ENCODE results near the gene GCDH. TPM values are rescaled to one million over a fixed set of nuclear protein-coding genes. Genes with fewer than 3 reads are reported as not detected.

GCDH gene
- total RNA-seq, 2 donors from 2014 or later: 21.1 to 39.2 TPM

DNA sequence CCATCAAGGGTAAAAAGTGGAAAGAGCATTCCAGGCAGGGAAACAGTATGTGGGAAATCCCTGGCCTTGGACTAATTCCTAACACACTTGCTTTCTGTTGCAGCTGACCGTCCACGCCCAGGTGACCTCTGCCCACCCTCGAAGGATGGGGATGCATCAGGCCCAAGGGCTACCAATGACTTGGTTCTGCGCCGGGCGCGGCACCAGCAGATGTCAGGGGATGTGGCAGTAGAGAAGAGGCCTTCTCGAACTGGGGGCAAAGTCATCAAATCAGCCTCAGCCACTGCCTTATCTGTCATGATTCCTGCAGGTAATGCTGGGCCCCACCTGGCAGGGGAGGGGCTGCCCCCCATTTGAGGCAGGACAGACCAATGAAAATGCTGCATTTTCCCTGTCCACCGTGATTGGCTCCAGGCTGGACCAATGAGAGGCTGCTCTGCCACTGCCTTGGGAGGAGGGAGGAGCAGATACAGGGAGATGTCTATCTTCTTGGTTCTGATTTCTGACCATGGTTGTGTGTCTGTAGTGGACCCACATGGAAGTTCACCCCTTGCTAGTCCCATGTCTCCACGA lies 22.3 kb upstream of the GCDH start:
- H3K9ac ChIP-seq (ENCODE audit: low read depth in 2 of 2, low read length in 2 of 2): no peak overlapping the region
- H3K27ac ChIP-seq: no peak overlapping the region
- TF ChIP-seq, protein P1, sequence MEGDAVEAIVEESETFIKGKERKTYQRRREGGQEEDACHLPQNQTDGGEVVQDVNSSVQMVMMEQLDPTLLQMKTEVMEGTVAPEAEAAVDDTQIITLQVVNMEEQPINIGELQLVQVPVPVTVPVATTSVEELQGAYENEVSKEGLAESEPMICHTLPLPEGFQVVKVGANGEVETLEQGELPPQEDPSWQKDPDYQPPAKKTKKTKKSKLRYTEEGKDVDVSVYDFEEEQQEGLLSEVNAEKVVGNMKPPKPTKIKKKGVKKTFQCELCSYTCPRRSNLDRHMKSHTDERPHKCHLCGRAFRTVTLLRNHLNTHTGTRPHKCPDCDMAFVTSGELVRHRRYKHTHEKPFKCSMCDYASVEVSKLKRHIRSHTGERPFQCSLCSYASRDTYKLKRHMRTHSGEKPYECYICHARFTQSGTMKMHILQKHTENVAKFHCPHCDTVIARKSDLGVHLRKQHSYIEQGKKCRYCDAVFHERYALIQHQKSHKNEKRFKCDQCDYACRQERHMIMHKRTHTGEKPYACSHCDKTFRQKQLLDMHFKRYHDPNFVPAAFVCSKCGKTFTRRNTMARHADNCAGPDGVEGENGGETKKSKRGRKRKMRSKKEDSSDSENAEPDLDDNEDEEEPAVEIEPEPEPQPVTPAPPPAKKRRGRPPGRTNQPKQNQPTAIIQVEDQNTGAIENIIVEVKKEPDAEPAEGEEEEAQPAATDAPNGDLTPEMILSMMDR (IDR thresholded peaks at IDR 0.05): no peak
- peaks cover 11% of the 10 kb centered on the region for H3K4me1 ChIP-seq
- no peaks in the 10 kb centered on the region for H3K9me3 ChIP-seq
- no peak overlapping the region for H3K4me3 ChIP-seq
- no peaks in the 10 kb centered on the region for H3K36me3 ChIP-seq
- intact Hi-C loops (cut with DNase I): no loop called here
- H3K27me3 ChIP-seq: no peaks in the 10 kb centered on the region
- no peak for DNase-seq

DNA sequence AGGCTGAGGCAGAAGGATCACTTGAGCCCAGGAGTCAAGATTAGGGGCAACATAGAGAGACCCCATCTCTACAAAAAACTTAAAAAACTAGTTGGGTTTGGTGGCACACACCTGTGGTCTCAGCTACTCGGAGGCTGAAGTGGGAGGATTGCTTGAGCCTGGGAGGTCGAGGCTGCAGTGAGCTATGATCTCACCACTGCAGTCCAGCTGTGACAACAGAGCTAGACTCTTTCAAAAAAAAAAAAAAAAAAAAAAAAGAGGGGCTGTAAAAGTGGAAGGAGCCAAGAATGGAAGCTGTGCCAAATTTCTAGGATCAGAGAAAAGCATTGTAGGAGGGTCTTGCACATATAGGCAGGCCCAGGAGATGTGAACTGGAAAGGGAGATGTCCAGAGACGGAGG lies 19.3 kb upstream of the GCDH start:
- no peak for DNase-seq
- Histone ChIP-seq H3K36me3 (no peaks in the 10 kb centered on the region), H3K27ac (no peak overlapping the region), H3K9ac (ENCODE audit: low read depth in 2 of 2, low read length in 2 of 2) (no peak overlapping the region), H3K9me3 (no peaks in the 10 kb centered on the region), H3K4me1 (peaks cover 11% of the 10 kb centered on the region), H3K4me3 (no peak overlapping the region), H3K27me3 (no peaks in the 10 kb centered on the region)
- TF ChIP-seq, protein P1 (IDR thresholded peaks at IDR 0.05): no peak
- intact Hi-C loops (cut with DNase I): no loop called here

DNA sequence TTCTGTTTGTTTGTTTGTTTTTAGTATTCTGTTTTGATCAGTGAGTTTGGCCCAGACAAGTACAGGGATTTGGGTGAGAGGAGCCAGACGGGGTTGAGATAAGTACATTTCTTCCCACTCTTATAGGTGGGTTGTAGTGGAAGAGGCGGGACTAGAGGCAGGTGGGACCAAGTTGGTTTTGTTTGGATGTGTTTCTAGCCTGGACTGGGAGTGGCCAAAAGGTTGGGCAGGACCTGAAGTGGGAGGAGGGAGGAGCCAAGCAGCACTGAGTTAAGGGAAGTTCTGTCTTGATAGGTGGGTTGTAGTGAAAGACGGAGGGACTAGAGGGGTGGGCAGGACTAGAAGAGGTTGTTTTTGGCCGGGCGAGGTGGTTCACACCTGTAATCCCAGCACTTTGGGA lies 18.7 kb upstream of the GCDH start:
- H3K4me3 ChIP-seq: no peak overlapping the region
- no peak overlapping the region for H3K9ac ChIP-seq (ENCODE audit: low read depth in 2 of 2, low read length in 2 of 2)
- no peaks in the 10 kb centered on the region for H3K27me3 ChIP-seq
- H3K36me3 ChIP-seq: no peaks in the 10 kb centered on the region
- no peaks in the 10 kb centered on the region for H3K9me3 ChIP-seq
- H3K27ac ChIP-seq: no peak overlapping the region
- peaks cover 8% of the 10 kb centered on the region for H3K4me1 ChIP-seq
- intact Hi-C loops (cut with DNase I): no loop called here
- DNase-seq: no peak
- TF ChIP-seq, protein P1 (IDR thresholded peaks at IDR 0.05): no peak

DNA sequence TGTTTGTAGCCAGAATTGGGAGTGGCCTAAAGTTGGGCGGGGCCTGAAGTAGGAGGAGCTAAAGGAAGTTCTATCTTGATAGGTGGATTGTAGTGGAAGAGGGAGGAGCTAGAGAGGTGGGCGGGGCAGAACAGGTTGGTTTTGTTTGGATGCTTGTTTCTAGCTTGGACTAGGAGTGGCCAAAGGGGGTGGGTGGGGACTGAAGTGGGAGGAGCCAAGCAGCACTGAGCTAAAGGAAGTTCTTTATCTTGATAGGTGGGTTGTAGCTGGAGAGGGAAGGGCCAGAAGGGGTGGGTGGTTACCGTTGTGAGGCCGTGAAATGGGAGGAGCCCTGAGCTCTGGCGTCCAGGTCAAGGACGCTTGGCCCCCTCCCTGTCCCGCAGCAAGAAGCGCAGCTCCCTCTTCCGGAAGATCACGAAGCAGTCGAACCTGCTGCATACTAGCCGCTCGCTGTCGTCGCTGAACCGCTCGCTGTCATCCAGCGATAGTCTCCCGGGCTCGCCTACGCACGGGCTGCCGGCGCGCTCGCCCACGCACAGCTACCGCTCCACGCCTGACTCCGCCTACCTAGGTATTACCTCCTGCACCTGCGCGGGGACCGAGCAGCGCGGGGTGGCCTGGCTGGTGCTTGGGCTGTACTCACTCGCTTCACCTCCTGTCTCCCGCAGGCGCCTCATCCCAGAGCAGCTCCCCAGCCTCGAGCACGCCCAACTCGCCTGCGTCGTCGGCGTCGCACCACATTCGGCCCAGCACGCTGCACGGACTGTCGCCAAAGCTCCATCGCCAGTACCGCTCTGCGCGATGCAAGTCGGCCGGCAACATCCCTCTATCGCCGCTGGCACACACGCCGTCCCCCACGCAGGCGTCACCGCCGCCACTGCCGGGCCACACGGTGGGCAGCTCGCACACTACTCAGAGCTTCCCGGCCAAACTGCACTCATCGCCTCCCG lies 17.7 kb upstream of the GCDH start:
- H3K27ac ChIP-seq: peak overlapping the region; percentile 8
- H3K36me3 ChIP-seq: no peaks in the 10 kb centered on the region
- H3K4me1 ChIP-seq: no peaks in the 10 kb centered on the region
- H3K4me3 ChIP-seq: peak overlapping the region; percentile 22
- intact Hi-C loops (cut with DNase I): no loop called here
- TF ChIP-seq, protein P1 (IDR thresholded peaks at IDR 0.05): no peak
- H3K27me3 ChIP-seq: no peaks in the 10 kb centered on the region
- no peak overlapping the region for H3K9ac ChIP-seq (ENCODE audit: low read depth in 2 of 2, low read length in 2 of 2)
- no peaks in the 10 kb centered on the region for H3K9me3 ChIP-seq
- DNase-seq: peak; percentile 79

DNA sequence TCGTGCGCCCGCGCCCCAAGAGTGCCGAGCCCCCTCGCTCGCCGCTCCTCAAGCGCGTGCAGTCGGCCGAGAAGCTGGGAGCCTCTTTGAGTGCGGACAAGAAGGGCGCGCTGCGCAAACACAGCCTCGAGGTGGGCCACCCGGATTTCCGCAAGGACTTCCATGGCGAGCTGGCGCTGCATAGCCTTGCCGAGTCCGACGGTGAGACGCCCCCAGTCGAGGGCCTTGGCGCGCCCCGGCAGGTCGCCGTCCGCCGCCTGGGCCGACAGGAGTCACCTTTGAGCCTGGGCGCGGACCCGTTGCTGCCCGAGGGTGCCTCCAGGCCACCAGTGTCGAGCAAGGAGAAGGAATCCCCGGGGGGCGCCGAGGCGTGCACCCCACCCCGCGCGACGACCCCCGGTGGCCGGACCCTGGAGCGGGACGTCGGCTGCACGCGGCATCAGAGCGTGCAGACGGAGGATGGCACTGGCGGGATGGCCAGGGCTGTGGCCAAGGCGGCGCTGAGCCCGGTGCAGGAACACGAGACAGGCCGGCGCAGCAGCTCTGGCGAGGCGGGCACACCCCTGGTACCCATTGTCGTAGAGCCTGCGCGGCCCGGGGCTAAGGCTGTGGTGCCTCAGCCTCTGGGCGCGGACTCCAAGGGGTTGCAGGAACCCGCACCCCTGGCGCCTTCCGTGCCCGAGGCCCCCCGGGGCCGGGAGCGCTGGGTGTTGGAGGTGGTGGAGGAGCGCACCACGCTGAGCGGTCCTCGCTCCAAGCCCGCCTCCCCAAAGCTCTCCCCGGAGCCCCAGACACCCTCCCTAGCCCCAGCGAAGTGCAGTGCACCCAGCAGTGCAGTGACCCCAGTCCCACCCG lies 16.8 kb upstream of the GCDH start:
- DNase-seq: no peak
- Histone ChIP-seq H3K9me3 (no peaks in the 10 kb centered on the region), H3K4me1 (no peaks in the 10 kb centered on the region), H3K9ac (ENCODE audit: low read depth in 2 of 2, low read length in 2 of 2) (no peak overlapping the region), H3K36me3 (no peaks in the 10 kb centered on the region), H3K27ac (no peak overlapping the region), H3K4me3 (peak overlapping the region; percentile 22), H3K27me3 (no peaks in the 10 kb centered on the region)
- TF ChIP-seq, protein P1 (IDR thresholded peaks at IDR 0.05): no peak
- intact Hi-C loops (cut with DNase I): no loop called here

All from colonic mucosa (tissue), 4 donors.